ENCODE measurements around the gene MAD1L1. TPM values are rescaled to one million over a fixed set of nuclear protein-coding genes. Genes with fewer than 3 reads are reported as not detected.

Gene MAD1L1
- polyA plus RNA-seq, 2 donors = 18.0 to 24.9 TPM

DNA sequence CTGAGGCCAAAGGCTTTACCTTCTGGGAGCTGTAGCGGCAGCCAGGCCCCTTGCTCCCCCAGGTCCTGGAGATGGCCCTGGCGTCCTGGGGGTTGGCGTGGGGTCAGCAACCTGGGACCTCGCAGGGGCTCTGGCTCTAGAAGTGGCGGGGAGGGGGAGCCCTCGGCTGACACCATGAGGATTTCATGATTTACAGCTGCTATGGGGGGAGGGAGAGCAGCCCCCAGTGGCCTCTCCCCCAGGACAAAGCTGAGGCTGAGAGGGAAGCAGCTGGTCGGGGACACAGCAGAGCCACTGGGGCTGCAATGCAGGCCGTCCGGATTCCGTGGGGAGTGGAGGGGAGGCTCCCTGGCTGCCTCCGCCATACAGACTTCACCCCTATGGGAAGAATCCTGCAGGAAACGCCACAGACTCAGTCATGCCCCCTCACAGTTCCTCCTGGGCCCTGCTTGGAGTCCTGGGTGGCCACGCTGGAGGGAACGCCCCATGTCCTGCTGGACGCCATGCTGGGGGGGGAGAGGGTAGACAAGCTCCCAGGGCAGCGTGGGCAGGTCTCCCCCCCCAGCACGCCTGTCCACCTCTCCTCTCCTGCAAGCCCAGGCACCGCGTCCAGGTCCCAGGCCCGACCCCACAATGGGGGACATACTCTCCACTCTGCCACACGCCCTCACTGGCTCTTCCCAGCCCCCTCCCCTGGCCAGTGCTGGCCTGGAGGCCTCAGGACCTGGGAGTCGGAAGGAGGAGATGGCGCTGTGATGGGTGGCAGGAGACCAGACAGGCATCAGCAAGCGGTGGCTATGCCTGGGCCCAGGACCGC is 319.1 kb downstream of the MAD1L1 start:
- Histone ChIP-seq H3K9me3 (ENCODE audit: control insufficient read depth in 2 of 2, insufficient read depth in 1 of 2, low read depth in 1 of 2, low read length in 1 of 2) (no peaks in the 10 kb centered on the region), H3K27me3 (ENCODE audit: control insufficient read depth in 1 of 2, insufficient read depth in 2 of 2, low read length in 2 of 2) (no peaks in the 10 kb centered on the region), H3K4me1 (ENCODE audit: control insufficient read depth in 2 of 2, insufficient read depth in 2 of 2, low read length in 1 of 2) (peaks cover 0 to 9% of the 10 kb centered on the region in 2 donors), H3K36me3 (ENCODE audit: control insufficient read depth in 2 of 2, insufficient read depth in 2 of 2, low read length in 1 of 2) (peaks cover 0 to 2% of the 10 kb centered on the region in 2 donors), H3K27ac (ENCODE audit: low read depth in 2 of 2, low read length in 1 of 2) (no peak overlapping the region), H3K4me3 (ENCODE audit: low read depth in 1 of 2, low read length in 2 of 2) (no peak overlapping the region)
- 88 to 95% methylated on average over 25 of the region's 25 CpGs for WGBS, 2 donors

DNA sequence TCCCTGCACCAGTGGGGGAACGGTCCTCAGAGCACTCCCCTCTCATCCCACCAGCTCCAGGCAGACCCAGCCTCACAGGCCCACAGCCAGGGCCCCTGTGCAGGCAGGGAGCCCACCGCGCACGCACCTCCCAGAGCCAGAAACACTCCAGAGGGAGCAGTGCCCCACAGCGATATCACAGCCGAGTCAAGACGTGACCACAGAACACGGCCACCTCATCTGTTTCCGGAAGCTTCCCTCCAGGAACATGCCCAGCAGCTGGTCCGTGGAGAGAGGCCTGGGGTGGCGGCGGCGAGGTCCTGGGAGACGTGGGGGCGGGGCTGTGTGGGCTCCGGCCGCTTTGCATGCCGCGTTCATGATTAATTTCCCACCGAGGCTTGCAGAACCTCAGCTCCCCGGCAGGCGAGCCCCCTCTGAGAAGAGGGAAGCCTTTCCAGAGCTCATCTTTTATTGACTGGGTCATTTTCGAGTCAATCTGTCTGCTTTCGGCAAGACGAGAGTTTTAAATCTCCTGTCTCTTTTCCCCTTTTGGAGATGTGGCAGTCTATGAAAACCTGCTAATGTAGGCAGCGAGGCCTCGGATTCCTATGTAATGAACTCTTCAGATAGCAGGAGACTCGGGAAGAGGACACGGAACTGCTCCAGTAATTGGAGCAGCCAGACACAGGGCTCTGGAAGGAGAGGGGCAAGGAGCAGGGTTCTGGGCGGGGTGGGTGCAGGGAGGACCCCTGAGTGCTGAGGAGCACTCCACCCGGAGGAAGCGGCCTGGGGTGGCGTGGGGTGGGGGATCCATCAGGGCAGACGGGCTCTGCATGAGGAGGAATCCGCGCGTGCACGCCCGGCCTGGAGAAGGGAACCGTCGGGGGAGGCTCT is 319.9 kb downstream of the MAD1L1 start:
- Histone ChIP-seq H3K4me3 (ENCODE audit: low read depth in 1 of 2, low read length in 2 of 2) (no peak overlapping the region), H3K4me1 (ENCODE audit: control insufficient read depth in 2 of 2, insufficient read depth in 2 of 2, low read length in 1 of 2) (peaks cover 0 to 7% of the 10 kb centered on the region in 2 donors), H3K27ac (ENCODE audit: low read depth in 2 of 2, low read length in 1 of 2) (no peak overlapping the region), H3K27me3 (ENCODE audit: control insufficient read depth in 1 of 2, insufficient read depth in 2 of 2, low read length in 2 of 2) (no peaks in the 10 kb centered on the region), H3K9me3 (ENCODE audit: control insufficient read depth in 2 of 2, insufficient read depth in 1 of 2, low read depth in 1 of 2, low read length in 1 of 2) (no peaks in the 10 kb centered on the region), H3K36me3 (ENCODE audit: control insufficient read depth in 2 of 2, insufficient read depth in 2 of 2, low read length in 1 of 2) (peaks cover 0 to 3% of the 10 kb centered on the region in 2 donors)
- WGBS, 2 donors = 72 to 74% methylated on average over 41 of the region's 41 CpGs

GRCh38 chr7:1911571-1911970 is 321.2 kb downstream of the MAD1L1 start:
- Histone ChIP-seq H3K9me3 (ENCODE audit: control insufficient read depth in 2 of 2, insufficient read depth in 1 of 2, low read depth in 1 of 2, low read length in 1 of 2) (no peaks in the 10 kb centered on the region), H3K4me3 (ENCODE audit: low read depth in 1 of 2, low read length in 2 of 2) (no peak overlapping the region), H3K27me3 (ENCODE audit: control insufficient read depth in 1 of 2, insufficient read depth in 2 of 2, low read length in 2 of 2) (no peaks in the 10 kb centered on the region), H3K4me1 (ENCODE audit: control insufficient read depth in 2 of 2, insufficient read depth in 2 of 2, low read length in 1 of 2) (peaks cover 0 to 4% of the 10 kb centered on the region in 2 donors), H3K36me3 (ENCODE audit: control insufficient read depth in 2 of 2, insufficient read depth in 2 of 2, low read length in 1 of 2) (peaks cover 0 to 3% of the 10 kb centered on the region in 2 donors), H3K27ac (ENCODE audit: low read depth in 2 of 2, low read length in 1 of 2) (no peak overlapping the region)
- 90 to 97% methylated on average over 13 to 14 of the region's 14 CpGs for WGBS, 2 donors

GRCh38 chr7:1910827-1911226 is 321.9 kb downstream of the MAD1L1 start:
- no peak overlapping the region for H3K4me3 ChIP-seq (ENCODE audit: low read depth in 1 of 2, low read length in 2 of 2)
- H3K4me1 ChIP-seq (ENCODE audit: control insufficient read depth in 2 of 2, insufficient read depth in 2 of 2, low read length in 1 of 2) = peaks cover 0 to 4% of the 10 kb centered on the region in 2 donors
- peaks cover 0 to 3% of the 10 kb centered on the region in 2 donors for H3K36me3 ChIP-seq (ENCODE audit: control insufficient read depth in 2 of 2, insufficient read depth in 2 of 2, low read length in 1 of 2)
- H3K9me3 ChIP-seq (ENCODE audit: control insufficient read depth in 2 of 2, insufficient read depth in 1 of 2, low read depth in 1 of 2, low read length in 1 of 2) = peaks cover 0 to 3% of the 10 kb centered on the region in 2 donors
- H3K27me3 ChIP-seq (ENCODE audit: control insufficient read depth in 1 of 2, insufficient read depth in 2 of 2, low read length in 2 of 2) = no peaks in the 10 kb centered on the region
- no peak overlapping the region for H3K27ac ChIP-seq (ENCODE audit: low read depth in 2 of 2, low read length in 1 of 2)
- 91 to 96% methylated on average over 18 of the region's 18 CpGs for WGBS, 2 donors

- 95 to 96% methylated on average over 26 of the region's 26 CpGs for WGBS, 2 donors
- Histone ChIP-seq H3K36me3 (ENCODE audit: control insufficient read depth in 2 of 2, insufficient read depth in 2 of 2, low read length in 1 of 2) (peaks cover 0 to 3% of the 10 kb centered on the region in 2 donors), H3K27me3 (ENCODE audit: control insufficient read depth in 1 of 2, insufficient read depth in 2 of 2, low read length in 2 of 2) (no peaks in the 10 kb centered on the region), H3K9me3 (ENCODE audit: control insufficient read depth in 2 of 2, insufficient read depth in 1 of 2, low read depth in 1 of 2, low read length in 1 of 2) (peaks cover 0 to 3% of the 10 kb centered on the region in 2 donors), H3K27ac (ENCODE audit: low read depth in 2 of 2, low read length in 1 of 2) (no peak overlapping the region), H3K4me3 (ENCODE audit: low read depth in 1 of 2, low read length in 2 of 2) (no peak overlapping the region), H3K4me1 (ENCODE audit: control insufficient read depth in 2 of 2, insufficient read depth in 2 of 2, low read length in 1 of 2) (peaks cover 0 to 2% of the 10 kb centered on the region in 2 donors)
Measured at GRCh38 chr7:1910081-1910685, 322.6 kb downstream of the MAD1L1 start.

DNA sequence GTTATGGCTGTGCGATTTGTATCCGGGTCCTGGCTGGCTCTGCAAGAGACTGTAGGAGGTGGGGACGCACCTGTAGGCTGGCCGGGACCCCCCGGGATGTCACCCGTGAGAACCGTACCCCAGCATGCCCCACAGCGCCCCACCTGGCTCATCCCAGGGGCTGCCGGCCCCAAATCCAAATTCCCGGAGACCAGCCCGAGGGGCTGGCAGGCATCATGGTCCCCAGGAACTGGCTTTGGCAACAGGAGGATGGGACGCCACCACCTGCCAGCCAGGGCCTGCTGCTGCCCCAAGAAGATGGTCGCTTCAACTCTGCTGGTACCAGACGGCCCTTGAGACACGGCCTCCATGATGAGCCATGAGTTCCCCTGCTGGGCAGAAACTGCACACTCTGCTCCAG is 323.3 kb downstream of the MAD1L1 start:
- H3K27me3 ChIP-seq (ENCODE audit: control insufficient read depth in 1 of 2, insufficient read depth in 2 of 2, low read length in 2 of 2) = no peaks in the 10 kb centered on the region
- H3K27ac ChIP-seq (ENCODE audit: low read depth in 2 of 2, low read length in 1 of 2) = no peak overlapping the region
- H3K36me3 ChIP-seq (ENCODE audit: control insufficient read depth in 2 of 2, insufficient read depth in 2 of 2, low read length in 1 of 2) = peaks cover 0 to 3% of the 10 kb centered on the region in 2 donors
- peaks cover 0 to 3% of the 10 kb centered on the region in 2 donors for H3K9me3 ChIP-seq (ENCODE audit: control insufficient read depth in 2 of 2, insufficient read depth in 1 of 2, low read depth in 1 of 2, low read length in 1 of 2)
- no peak overlapping the region for H3K4me3 ChIP-seq (ENCODE audit: low read depth in 1 of 2, low read length in 2 of 2)
- H3K4me1 ChIP-seq (ENCODE audit: control insufficient read depth in 2 of 2, insufficient read depth in 2 of 2, low read length in 1 of 2) = peaks cover 0 to 2% of the 10 kb centered on the region in 2 donors
- WGBS, 2 donors = 95 to 99% methylated on average over 15 of the region's 15 CpGs

DNA sequence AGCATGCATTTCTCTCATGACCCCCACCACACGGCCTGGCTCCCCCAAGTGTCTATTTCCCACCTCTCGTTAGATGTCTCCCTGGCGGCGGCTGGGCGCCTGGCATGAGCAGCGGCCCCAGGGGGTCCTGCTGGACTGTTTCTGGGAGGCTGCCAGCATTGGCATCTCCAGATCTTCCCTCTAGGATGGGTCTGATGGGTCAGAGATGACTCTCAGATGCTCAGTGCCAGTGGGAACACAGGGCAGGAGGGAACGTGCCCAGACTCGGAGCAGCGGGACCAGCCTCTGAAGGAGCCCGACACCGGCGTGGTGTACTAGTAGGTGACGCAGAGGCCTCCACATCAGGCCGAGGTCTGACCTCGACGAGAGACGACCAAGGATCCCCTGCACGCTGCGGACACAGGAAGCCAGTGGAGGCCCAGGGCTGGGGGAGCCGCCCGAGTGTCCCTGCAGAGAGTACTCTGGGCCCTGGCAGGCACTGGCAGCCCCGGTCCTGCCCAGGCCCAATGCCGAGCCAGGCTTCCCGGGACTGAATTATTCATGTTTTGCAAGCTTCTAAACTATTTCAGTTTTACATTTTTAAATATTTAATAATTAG is 323.8 kb downstream of the MAD1L1 start:
- no peaks in the 10 kb centered on the region for H3K27me3 ChIP-seq (ENCODE audit: control insufficient read depth in 1 of 2, insufficient read depth in 2 of 2, low read length in 2 of 2)
- H3K4me1 ChIP-seq (ENCODE audit: control insufficient read depth in 2 of 2, insufficient read depth in 2 of 2, low read length in 1 of 2) = peaks cover 0 to under 1% of the 10 kb centered on the region in 2 donors
- H3K27ac ChIP-seq (ENCODE audit: low read depth in 2 of 2, low read length in 1 of 2) = no peak overlapping the region
- peaks cover 0 to 3% of the 10 kb centered on the region in 2 donors for H3K36me3 ChIP-seq (ENCODE audit: control insufficient read depth in 2 of 2, insufficient read depth in 2 of 2, low read length in 1 of 2)
- H3K4me3 ChIP-seq (ENCODE audit: low read depth in 1 of 2, low read length in 2 of 2) = no peak overlapping the region
- WGBS, 2 donors = 85 to 88% methylated on average over 24 of the region's 24 CpGs
- H3K9me3 ChIP-seq (ENCODE audit: control insufficient read depth in 2 of 2, insufficient read depth in 1 of 2, low read depth in 1 of 2, low read length in 1 of 2) = peaks cover 0 to 3% of the 10 kb centered on the region in 2 donors

DNA sequence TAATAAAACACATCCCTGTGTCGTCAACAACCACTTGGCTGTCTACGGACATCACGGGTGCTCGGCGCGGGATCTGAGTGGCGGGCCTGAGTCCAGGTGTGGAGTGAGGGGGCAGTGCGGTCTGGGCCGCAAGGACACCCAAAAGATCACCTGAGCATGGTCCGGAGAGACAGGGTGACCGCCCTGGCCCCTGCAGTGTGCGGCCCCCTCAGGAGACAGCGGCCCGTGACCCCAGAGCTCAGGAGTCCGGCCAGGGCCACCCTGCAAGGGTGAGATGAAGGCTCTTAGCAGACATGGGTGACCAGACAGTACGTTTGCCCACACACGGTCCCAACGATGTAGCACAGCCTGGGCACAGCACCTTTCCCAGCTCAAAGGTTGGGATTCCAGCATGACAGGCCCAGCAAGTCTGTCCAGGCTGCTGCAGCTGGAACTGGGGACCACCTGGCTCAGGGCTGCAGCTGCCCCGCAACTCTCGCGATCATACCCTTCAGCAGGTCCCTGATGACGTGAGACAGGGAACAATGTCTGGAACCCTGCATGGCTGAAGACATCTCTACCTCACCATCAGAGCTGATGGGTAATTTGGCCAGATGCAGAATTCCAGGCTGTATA is 324.9 kb downstream of the MAD1L1 start:
- Histone ChIP-seq H3K4me1 (ENCODE audit: control insufficient read depth in 2 of 2, insufficient read depth in 2 of 2, low read length in 1 of 2) (no peaks in the 10 kb centered on the region), H3K27ac (ENCODE audit: low read depth in 2 of 2, low read length in 1 of 2) (no peak overlapping the region), H3K9me3 (ENCODE audit: control insufficient read depth in 2 of 2, insufficient read depth in 1 of 2, low read depth in 1 of 2, low read length in 1 of 2) (peaks cover 0 to 3% of the 10 kb centered on the region in 2 donors), H3K36me3 (ENCODE audit: control insufficient read depth in 2 of 2, insufficient read depth in 2 of 2, low read length in 1 of 2) (peaks cover 0 to 3% of the 10 kb centered on the region in 2 donors), H3K27me3 (ENCODE audit: control insufficient read depth in 1 of 2, insufficient read depth in 2 of 2, low read length in 2 of 2) (no peaks in the 10 kb centered on the region), H3K4me3 (ENCODE audit: low read depth in 1 of 2, low read length in 2 of 2) (no peak overlapping the region)
- 93 to 96% methylated on average over 22 of the region's 22 CpGs for WGBS, 2 donors

Measured in esophagus (tissue), 2 donors.